Activated T-helper 17 cell treated with anti-CD3 and anti-CD28 coated beads, Interleukin-2, amount 50 U/mL, for 72 hours (primary cell): Measurements from ENCODE around the gene RHOD. TPM values are rescaled to one million over a fixed set of nuclear protein-coding genes. Genes with fewer than 3 reads are reported as not detected.

Experiments used
- ATAC-seq: fragments of 150-1000 bp; cut with Tn5 transposase; replicated peaks from 2 replicates; pipeline ENCODE4 v1.10.0; 2021; ENCODE audit warnings: mild to moderate bottlenecking, moderate library complexity
- H3K27ac Mint-ChIP-seq: one replicate; pipeline ENCODE4 v1.8.0; 2022; ENCODE audit warnings: mixed read lengths
- H3K27me3 Mint-ChIP-seq: one replicate; pipeline ENCODE4 v1.8.0; 2022; ENCODE audit warnings: mixed read lengths
- H3K36me3 Mint-ChIP-seq: one replicate; pipeline ENCODE4 v1.8.0; 2022; ENCODE audit warnings: low read depth, mild to moderate bottlenecking, mixed read lengths
- H3K4me1 Mint-ChIP-seq: one replicate; pipeline ENCODE4 v1.8.0; 2022; ENCODE audit warnings: mixed read lengths
- H3K4me3 Mint-ChIP-seq: one replicate; pipeline ENCODE4 v1.8.0; 2022; ENCODE audit warnings: mild to moderate bottlenecking, mixed read lengths
- H3K9me3 Mint-ChIP-seq: one replicate; pipeline ENCODE4 v1.8.0; 2022; ENCODE audit warnings: mixed read lengths
- total RNA-seq, 2 donors: library from RNA; stranded (reverse); gene quantifications; one replicate each; pipeline ENCODE4 v1.2.3, GENCODE V29; 2022

RHOD gene
- total RNA-seq, 2 donors from 2014 or later, result 0.22 to 1.2 TPM

DNA sequence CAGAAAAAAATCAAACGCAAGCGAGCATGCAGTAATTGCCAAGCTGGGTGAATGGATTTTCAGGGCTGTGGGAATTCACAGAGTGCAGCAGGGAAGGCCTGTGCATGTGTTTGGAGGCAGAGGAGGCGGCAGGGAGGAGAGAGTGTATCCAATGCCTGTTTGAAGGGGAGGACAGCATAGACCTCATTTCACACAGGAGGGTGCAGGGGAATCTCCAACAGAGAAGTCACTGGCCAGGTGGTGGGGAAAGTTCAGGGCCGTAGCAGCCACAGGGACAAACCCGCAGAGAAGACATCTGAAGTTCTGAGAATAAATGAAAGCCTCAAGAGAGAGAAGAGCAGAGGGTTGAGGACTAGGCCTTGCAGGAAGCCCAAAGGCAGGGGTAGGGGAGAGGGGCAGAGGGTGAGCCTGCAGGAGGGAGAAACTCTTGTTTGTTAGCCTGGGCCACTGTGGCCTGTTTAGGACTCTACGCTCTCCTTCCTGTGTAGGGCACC, 43.2 kb downstream of the RHOD start:
- peak overlapping the region; percentile 75 for H3K27ac Mint-ChIP-seq
- ATAC-seq, result no peak
- peaks cover 8% of the 10 kb centered on the region for H3K4me1 Mint-ChIP-seq
- no peaks in the 10 kb centered on the region for H3K36me3 Mint-ChIP-seq
- no peaks in the 10 kb centered on the region for H3K9me3 Mint-ChIP-seq
- no peaks in the 10 kb centered on the region for H3K27me3 Mint-ChIP-seq
- H3K4me3 Mint-ChIP-seq, result no peak overlapping the region

DNA sequence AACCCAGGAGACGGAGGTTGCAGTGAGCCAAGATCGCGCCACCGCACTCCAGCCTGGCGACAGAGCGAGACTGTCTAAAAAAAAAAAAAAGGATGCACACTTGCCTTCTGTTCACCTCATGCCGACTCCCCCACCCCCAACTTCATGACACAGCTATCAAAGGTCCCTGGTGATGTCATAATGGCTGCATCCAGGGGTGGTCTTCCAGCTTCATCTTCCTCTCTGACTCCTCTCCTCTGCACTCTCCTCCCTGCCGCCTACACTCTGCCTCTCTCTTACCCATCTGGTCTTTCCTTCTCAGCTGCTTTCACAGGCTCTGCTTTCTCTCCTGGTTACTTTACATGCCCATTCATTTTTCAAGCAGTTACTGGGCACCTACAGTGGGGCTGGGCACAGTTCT, 46.0 kb downstream of the RHOD start:
- Mint-ChIP-seq H3K36me3 (no peaks in the 10 kb centered on the region), H3K27me3 (no peaks in the 10 kb centered on the region), H3K4me1 (peaks cover 8% of the 10 kb centered on the region), H3K9me3 (no peaks in the 10 kb centered on the region), H3K4me3 (no peak overlapping the region), H3K27ac (no peak overlapping the region)
- ATAC-seq, result no peak

DNA sequence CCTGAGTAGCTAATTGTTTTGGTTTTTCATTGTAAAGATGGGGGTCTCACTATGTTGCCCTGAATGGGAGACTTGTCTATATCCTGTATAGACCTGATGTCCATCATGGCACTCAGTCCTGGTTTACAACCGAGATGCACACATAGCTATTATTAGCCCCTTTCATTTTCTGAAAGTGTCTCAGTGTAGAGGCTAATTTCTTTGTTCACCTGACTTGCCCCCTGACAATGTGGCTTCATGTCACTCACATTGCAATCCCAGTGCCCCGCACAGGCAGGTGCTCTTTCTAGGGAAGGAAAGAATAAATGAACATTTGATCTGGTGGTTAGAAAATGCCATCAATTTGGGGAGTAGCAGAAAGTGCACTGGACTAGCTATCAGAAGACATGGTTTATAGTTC, 49.3 kb downstream of the RHOD start:
- H3K4me1 Mint-ChIP-seq, result peaks cover 8% of the 10 kb centered on the region
- no peak overlapping the region for H3K27ac Mint-ChIP-seq
- no peaks in the 10 kb centered on the region for H3K9me3 Mint-ChIP-seq
- no peak for ATAC-seq
- H3K36me3 Mint-ChIP-seq, result no peaks in the 10 kb centered on the region
- H3K27me3 Mint-ChIP-seq, result no peaks in the 10 kb centered on the region
- no peak overlapping the region for H3K4me3 Mint-ChIP-seq

DNA sequence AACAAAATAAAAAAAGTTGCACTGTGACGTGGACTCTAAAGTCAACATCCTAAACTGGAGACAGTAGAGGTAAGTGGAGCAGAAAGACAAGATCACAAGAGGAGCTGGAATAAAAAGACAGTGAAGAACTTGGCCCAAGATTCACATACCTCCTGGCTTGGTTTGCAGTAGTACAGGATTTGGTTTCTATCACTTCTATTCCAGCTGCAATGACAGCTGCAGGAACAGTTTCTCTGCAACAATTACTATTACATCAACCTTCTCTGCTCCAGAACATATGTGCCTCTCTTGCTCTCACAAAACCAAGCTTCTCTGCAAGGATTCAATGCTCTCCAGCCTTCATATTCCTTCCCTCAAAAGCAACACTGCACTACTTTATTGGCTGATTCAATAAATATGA, 54.6 kb downstream of the RHOD start:
- Mint-ChIP-seq H3K9me3 (no peaks in the 10 kb centered on the region), H3K4me1 (no peaks in the 10 kb centered on the region), H3K27ac (no peak overlapping the region), H3K27me3 (no peaks in the 10 kb centered on the region), H3K36me3 (no peaks in the 10 kb centered on the region), H3K4me3 (no peak overlapping the region)
- no peak for ATAC-seq

DNA sequence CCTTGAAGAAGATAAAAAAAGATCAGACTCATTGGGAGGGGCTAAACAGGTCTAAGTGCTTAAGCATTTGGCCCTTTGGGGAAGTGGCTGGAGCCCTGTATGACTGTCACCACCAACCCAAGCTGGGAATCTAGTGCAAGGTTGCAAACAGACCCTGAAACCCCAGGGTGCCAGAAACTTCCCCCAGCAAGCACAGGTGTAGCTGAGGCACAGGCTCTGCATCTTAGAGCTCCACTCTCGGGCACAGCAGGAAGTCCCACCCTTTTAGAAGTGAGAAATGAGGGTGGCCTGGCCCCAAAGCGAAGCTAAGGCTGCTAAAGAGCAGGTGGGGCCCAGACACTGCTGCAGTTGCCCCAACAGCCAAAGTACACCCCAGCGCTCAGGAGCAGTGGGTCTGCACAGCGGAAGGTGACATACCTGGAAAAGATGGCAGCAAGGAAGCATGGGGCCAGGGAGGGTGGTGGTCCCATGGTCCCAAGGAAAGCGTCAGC, 56.6 kb downstream of the RHOD start:
- ATAC-seq, result no peak
- no peak overlapping the region for H3K27ac Mint-ChIP-seq
- H3K4me1 Mint-ChIP-seq, result no peaks in the 10 kb centered on the region
- H3K4me3 Mint-ChIP-seq, result no peak overlapping the region
- no peaks in the 10 kb centered on the region for H3K36me3 Mint-ChIP-seq
- H3K9me3 Mint-ChIP-seq, result no peaks in the 10 kb centered on the region
- H3K27me3 Mint-ChIP-seq, result no peaks in the 10 kb centered on the region

DNA sequence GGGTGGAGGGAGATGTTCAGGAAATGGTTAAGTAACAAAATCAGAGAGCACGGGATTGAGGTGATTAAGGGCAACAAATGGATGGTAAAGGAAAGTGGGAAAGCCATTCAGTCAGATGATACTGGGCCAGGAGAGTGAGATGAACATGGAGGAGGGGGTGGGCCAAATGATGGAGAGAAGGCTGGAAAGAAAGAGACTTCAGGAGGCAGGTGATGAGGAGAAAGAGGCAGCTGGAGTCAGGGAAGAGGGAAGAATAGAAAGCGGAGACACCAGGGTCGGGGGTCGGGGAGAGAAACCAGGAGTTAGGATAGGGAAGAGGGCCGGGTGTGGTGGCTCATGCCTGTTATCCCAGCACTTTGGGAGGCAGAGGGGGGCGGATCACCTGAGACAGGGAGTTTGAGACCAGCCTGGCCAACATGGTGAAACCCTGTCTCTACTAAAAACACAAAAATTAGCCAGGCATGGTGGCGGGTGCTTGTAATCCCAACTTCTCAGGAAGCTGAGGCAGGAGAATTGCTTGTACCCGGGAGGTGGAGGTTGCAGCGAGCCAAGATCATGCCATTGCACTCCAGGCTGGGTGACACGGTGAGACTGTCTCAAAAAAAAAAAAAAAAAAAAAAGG, 57.7 kb downstream of the RHOD start:
- Mint-ChIP-seq H3K4me1 (no peaks in the 10 kb centered on the region), H3K27ac (no peak overlapping the region), H3K27me3 (no peaks in the 10 kb centered on the region)

DNA sequence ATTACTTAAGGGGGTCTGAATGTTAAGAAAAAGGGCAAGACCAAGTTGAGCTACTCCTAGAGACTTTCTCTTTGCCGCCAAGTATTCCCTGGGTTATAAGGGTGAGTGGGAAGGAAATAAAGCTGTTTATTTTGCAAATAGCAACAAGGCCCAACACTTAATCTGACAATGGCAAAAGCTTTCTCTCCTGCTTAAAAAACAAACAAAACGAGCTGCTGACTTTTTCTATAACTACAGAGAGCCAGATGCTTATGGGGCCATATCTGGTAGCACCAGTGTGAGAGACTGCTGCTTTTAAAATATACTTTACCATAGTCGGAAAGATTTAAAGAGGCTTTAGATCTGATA, 60.1 kb downstream of the RHOD start:
- H3K4me3 Mint-ChIP-seq, result no peak overlapping the region
- no peak for ATAC-seq

More for the DNA sequence above, 57.7 kb downstream of the RHOD start:
- no peaks in the 10 kb centered on the region for H3K9me3 Mint-ChIP-seq
- no peak overlapping the region for H3K4me3 Mint-ChIP-seq
- no peak for ATAC-seq
- no peaks in the 10 kb centered on the region for H3K36me3 Mint-ChIP-seq

DNA sequence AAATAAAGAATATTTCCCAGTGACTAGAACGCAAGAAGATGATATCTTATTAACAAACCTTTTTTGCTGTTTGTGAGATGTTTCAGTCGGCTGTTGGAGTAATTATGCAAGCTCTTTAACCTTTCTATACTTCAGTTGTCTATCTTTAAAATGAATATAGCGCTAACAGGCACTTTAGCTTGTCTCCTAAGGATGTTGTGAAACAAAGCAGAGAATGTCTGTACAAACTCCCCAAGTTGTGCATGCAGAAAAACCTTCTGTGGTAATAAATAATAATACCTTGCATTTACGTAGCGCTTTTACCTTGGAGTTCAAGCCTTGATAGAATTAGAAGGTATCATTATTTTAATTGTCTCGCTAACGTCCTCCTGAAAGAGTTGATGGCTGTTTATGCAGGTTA, 60.5 kb downstream of the RHOD start:
- no peak overlapping the region for H3K27ac Mint-ChIP-seq
- H3K36me3 Mint-ChIP-seq, result peaks cover 25% of the 10 kb centered on the region
- peak overlapping the region; percentile 59 for H3K4me3 Mint-ChIP-seq
- no peaks in the 10 kb centered on the region for H3K9me3 Mint-ChIP-seq
- no peak for ATAC-seq
- H3K4me1 Mint-ChIP-seq, result peaks cover 6% of the 10 kb centered on the region
- H3K27me3 Mint-ChIP-seq, result no peaks in the 10 kb centered on the region

More for the DNA sequence above, 60.1 kb downstream of the RHOD start:
- no peak overlapping the region for H3K27ac Mint-ChIP-seq
- no peaks in the 10 kb centered on the region for H3K27me3 Mint-ChIP-seq
- peaks cover 6% of the 10 kb centered on the region for H3K4me1 Mint-ChIP-seq
- no peaks in the 10 kb centered on the region for H3K9me3 Mint-ChIP-seq
- peaks cover 21% of the 10 kb centered on the region for H3K36me3 Mint-ChIP-seq

DNA sequence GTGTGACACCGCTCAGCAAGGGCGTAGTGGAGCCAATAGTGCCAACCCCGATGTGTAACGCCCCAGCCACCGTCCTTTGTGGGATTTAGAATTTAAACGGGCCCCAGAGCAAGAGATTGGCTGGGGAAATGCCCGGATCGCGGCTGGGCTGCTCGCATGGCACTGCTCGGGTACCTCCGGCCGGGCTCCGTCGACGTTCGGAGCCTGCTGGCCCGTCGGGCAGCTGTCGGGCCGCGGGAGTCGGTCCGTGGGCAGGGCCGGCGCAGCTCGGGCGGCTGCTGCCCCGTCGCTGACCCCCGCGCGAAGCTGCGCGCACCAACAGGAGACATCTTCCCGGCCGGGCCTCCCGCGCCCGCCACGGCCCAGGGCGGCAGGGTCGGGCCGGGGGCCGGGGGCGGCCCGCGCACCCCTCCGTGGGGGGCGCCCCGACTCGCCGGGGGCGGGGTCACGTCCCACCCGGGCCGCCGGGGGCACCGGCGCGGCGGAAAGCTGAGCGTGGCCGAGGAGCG, 61.1 kb downstream of the RHOD start:
- H3K36me3 Mint-ChIP-seq, result peaks cover 30% of the 10 kb centered on the region
- H3K4me3 Mint-ChIP-seq, result peak overlapping the region; percentile 59
- peak; percentile 9 for ATAC-seq
- H3K27ac Mint-ChIP-seq, result no peak overlapping the region
- no peaks in the 10 kb centered on the region for H3K27me3 Mint-ChIP-seq
- peaks cover 6% of the 10 kb centered on the region for H3K4me1 Mint-ChIP-seq
- H3K9me3 Mint-ChIP-seq, result no peaks in the 10 kb centered on the region

DNA sequence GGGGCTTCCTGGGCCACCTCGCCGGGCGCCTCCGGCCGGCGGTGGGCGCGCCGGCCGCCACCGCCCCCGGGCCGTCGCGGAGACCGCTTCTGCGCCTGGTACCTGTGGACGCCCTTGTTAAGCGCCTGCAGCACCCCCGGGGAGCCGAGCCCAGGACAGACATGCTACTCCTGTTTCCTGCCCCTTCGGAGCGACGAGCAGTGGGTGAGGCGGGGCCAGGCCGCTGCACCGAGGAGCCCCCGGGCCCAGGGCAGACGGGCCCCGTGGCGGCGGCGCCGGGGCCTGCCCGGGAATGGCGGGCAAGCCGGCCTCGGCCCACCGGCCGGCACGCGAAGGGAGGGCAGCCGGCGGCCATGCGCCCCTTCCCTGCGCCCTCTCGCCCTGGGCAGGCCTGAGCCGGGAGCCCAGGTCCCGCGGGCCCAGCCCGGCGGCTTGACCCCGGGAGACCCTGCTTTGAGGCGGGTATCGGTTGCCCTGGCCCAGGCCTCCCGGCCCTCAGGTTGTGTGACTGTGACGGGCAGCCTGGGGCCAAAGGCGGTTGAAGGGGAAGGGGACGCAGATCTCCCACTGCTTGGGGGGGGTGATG, 61.6 kb downstream of the RHOD start:
- peaks cover 6% of the 10 kb centered on the region for H3K4me1 Mint-ChIP-seq
- no peaks in the 10 kb centered on the region for H3K27me3 Mint-ChIP-seq
- no peak overlapping the region for H3K27ac Mint-ChIP-seq
- H3K36me3 Mint-ChIP-seq, result peaks cover 35% of the 10 kb centered on the region
- peak; percentile 28 for ATAC-seq
- peak overlapping the region; percentile 96 for H3K4me3 Mint-ChIP-seq
- no peaks in the 10 kb centered on the region for H3K9me3 Mint-ChIP-seq

DNA sequence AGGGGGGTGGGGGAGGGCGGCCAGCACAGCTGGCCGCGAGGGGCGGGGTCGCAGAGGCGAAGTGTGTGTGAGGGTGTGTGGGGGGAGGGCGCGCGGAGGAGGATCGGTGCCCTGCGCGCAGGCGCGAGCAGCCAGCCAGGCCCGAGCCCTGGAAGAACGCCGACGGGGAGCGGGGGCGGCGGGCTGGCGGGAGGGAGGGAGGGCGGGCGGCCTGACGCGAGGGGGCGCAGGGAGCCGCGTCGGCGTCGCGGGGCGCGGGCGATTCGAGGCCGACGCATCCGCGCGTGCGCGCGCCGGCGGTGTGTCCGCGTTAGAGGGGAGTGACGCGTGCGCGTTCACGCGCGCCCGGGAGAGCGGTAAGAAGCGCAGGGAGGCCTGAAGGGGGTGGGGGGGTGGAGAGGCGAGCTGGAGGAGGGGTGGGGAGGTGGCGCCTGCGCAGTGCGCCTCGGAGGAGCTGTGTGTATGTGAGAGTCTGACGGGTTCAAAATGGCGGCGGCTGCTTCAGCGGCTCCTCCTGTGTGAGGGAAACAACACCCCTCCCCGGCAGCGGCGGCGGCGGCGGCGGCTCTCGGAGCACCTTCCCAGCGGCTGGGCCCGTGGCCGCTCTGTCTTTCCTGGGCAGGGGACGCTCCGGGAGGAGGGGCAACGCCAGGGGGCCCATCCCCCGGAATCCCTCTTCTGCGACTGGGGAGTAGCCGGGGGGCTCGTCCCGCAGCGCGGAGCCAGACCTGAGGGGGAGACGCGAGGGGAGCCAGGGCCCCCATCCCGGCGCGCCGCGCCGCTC, 62.3 kb downstream of the RHOD start, which contains the start of gene KDM2A:
Gene KDM2A (plus strand): TSS at position 463 of the 784 bp plus-strand sequence. CDS start 2,054 bp downstream, outside the sequence.
- peak; percentile 81 for ATAC-seq
- H3K4me3 Mint-ChIP-seq, result peak within 1 kb of the TSS; percentile 96
- H3K27me3 Mint-ChIP-seq, result no peaks in the 10 kb centered on the region

DNA sequence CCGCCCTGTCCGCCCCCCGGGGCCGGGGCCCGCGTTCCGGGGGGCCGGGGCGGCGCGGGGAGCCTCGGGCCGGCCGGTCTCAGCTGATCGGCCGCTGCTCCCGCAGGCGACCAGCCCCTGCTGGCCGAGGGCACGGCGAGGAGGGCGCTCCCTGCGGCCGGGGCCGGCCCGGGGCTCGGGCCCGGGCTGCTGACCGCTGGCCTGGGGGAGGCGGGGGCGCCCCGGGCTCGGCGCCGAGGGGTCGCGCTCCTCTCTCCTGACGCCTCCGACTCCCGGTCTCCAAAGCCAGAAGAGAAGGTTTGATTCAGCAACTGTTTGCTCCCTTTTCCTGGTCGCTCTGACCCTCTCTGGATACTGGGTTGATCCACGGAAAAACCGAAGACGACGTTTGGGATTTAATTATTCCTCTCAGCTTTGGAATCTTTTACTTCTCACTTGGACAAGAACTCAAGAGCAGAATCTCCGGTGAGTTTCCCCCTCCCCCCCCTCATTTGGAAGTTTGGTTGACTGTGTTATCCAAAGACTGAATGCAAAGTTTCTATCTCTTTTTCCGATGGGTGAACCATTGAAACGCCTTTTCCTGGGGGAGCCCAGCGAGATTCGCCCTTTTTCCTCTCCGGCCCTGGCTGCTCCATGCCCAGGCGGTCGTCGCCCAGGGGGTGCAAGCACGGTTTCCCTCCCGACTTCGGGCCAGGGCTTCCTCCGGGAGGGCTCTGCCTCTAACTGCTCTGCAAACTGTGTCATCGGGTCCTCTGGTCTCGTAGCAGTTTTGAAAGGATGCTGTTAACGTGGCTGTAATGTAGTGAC, 63.1 kb downstream of the RHOD start:
- Mint-ChIP-seq H3K36me3 (peaks cover 51% of the 10 kb centered on the region), H3K9me3 (no peaks in the 10 kb centered on the region), H3K4me3 (peak overlapping the region; percentile 96), H3K27ac (peak overlapping the region; percentile 89), H3K27me3 (no peaks in the 10 kb centered on the region), H3K4me1 (peaks cover 6% of the 10 kb centered on the region)
- peak; percentile 0 for ATAC-seq

More for the DNA sequence above, 62.3 kb downstream of the RHOD start, which contains the start of gene KDM2A:
- peaks cover 43% of the 10 kb centered on the region for H3K36me3 Mint-ChIP-seq
- H3K9me3 Mint-ChIP-seq, result no peaks in the 10 kb centered on the region
- peak within 1 kb of the TSS; percentile 89 for H3K27ac Mint-ChIP-seq
- H3K4me1 Mint-ChIP-seq, result peaks cover 6% of the 10 kb centered on the region

DNA sequence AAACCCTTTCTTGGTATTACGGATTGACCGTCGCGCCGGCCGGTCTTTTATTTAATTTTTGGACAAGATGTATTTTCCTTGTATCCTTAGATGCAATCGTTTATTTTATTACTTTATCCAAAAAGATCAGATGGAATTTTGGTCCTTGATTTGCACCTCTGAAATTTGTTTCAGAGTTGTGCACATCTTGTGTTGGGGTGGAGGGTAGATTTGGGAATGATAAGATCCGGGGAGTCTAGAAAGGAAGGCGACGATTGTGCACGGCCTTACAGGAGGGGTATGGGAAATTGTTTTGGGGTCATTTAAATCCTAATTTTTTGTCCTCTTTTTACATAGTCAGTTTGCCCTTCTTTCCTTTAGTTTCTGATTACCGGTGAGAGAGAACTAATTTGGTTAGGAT, 63.8 kb downstream of the RHOD start:
- ATAC-seq, result no peak
- Mint-ChIP-seq H3K9me3 (no peaks in the 10 kb centered on the region), H3K4me3 (peak overlapping the region; percentile 96), H3K27me3 (no peaks in the 10 kb centered on the region), H3K27ac (peak overlapping the region; percentile 89), H3K36me3 (peaks cover 57% of the 10 kb centered on the region), H3K4me1 (peaks cover 6% of the 10 kb centered on the region)
